HG02623 (cell line): ENCODE measurements around the gene CCDC27.
"Not testable (repeated sequence)": the region's sequence is repeated elsewhere in the genome, so short reads cannot be mapped to it uniquely, and the experiment has no call there.

Source experiments
- ATAC-seq: cut with Tn5 transposase; IDR thresholded peaks from one replicate; pipeline ENCODE4 v1.9.1; 2021; ENCODE audit warnings: moderate library complexity; ENCODE audit not compliant: unreplicated experiment

Gene CCDC27

DNA sequence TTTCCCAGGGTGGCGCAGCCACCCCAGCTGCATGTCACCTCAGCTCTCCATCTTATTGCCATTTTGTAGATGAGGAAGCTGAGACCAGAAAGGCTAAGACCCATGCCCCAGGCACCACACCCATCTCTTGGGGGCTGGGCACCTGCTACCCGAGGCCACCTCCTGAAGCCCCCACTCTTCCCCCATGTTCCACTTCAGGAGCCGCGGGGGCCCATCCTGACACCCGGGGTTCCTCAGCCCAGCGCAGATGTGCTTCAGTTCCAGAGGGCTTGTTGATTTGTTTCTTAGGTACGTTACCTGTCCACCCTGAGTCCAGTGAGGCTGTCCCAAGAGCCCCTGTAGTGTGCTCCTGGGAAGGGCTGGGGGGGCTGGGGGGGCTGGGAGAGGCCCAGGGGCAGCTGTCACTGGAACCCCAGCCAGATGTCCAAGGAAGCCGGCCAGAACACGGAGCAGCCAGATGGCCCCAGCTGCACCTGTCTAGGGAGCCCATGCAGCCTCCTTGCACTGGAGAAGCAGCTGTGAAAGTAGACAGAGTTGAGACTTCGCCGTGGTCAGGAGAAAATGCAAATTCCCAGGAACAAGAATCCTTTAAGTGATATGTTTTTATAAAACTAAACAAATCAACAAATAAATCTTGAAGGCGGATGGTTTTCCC lies 17.1 kb upstream of the CCDC27 start:
- ATAC-seq = no peak

DNA sequence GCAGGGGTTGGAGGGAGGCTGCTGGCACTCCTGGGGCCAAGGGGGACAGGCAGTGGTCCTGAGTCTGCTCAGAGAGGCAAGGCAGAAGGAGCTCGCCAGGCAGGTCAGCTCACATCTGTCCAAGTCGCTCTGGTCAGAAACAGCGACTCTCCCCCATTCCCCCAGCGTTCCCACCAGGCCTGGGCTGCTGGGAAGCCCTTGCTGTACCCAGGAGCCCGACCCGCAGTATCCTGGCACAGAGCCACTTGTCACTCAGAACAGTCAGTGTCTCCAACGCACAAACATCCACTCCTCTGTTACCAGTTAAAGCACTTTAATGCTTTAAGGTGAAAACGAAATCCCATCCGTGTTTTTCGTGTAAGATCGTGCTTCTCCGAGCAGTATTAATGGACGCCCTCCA lies 16.6 kb upstream of the CCDC27 start:
- ATAC-seq = no peak

DNA sequence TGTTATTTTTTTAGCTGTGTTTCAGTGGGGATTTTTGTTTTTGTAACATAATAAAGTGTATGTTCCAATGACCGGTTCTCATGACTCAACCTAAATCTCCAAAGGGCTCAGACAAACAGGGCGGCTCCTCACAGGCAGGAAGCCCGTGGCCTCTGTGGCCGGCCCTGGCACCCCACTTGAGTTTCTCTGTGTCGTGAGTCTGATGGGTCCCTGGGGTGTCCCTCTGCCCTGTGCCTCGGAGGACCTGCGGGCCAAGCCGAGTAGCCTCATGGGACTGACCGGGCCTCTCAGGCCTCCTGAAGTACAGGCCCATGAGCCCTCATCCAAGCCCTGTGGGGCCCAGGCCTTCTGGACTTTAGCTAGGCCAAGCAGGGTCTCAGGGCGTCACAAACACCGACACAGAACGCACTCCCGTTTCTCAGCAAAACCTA lies 16.1 kb upstream of the CCDC27 start:
- ATAC-seq = no peak

DNA sequence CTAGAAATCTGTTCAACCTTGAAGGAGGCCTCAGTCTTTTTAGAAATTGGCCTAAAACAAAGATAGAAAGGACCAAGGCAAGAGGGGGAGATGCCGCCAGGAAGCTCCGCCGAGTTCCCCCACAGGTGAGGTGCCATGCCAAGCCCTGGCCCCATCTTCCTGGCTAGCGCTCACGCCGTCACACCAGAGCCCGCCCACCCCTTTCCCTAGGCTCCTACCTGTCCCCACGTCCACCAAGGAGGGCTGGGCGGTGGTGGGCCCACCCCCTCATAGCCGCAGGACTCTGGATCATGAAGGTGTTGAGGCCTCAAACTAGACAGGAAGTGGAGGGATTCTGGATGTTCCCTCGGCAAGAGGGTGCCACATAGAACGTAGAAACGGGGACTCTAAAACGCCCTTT lies 15.5 kb upstream of the CCDC27 start:
- no peak for ATAC-seq

DNA sequence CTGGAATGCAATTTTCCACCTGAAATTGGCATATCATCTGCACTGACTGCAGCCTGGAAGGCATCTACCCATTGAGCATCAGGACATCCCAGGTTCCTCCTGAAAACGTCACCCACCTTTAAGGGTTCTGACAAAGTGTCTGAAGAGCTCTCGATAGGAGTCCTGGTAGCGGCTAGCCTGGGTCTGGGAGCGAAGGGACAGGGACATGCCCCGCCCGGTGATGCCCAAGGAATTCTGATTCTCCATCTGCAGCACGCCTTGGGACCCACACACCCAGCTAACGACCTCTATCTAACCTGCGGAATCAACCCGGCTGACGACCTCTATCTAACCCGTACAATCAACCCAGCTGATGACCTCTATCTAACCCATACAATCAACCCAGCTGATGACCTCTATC lies 13.3 kb upstream of the CCDC27 start:
- no peak for ATAC-seq

DNA sequence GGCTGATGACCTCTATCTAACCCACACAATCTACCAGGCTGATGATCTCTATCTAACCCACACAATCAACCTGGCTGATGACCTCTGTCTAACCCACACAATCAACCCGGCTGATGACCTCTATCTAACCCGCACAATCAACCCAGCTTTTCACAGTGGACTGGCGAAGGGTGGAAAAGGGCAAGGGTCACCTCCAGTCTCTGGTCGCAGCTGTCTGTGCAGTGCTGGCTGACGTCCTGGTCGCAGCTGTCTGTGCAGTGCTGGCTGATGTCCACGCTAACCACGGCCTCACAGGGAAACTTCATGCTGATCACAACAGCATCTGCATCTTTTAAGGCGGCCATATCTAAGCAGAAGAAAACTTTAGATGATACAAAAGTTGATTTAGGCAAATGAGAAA lies 12.2 kb upstream of the CCDC27 start:
- no peak for ATAC-seq

GRCh38 chr1:3740752-3741151 lies 11.5 kb upstream of the CCDC27 start:
- no peak for ATAC-seq

DNA sequence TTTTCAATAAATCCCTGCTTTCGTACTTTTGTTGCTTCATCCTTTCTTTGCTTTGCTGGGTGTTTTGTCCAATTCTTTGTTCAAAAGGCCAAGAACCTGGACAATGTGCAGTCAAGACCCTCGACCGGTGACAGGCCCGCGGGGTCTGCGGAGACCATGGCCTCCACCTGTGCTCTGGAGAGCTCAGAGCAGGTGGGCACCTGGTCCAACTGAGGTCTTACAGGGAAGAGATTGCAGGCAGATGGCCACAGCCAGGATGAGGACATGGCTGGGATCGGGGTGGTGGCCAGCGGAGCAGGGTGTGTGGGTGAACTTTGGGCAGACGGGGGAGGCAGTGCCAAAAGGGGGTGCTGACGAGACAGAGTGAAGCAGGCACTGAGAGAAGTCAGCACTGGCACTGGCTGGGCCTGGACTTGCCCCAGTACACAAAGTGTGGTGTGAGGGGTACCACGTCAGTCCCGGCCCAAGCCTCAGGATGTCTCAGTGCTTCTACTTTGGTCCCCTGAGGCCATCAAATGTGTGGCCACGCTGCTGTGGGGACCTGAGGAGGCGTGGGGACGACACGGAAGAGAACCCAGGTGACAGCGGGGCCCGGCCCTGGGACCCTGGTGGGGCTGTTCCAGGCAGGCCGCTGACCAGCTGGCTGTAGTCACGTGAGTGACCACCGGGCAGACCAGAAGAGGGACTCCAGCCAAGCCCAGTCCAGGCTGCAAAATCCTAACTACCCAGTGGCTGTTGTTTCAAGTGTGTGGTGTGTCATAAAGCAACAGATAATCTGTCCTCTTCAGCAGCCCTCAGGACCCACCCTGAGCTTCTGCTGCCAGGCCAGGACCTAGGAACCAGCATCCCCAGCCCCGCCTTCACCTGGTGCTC lies 10.4 kb upstream of the CCDC27 start:
- ATAC-seq = no peak

DNA sequence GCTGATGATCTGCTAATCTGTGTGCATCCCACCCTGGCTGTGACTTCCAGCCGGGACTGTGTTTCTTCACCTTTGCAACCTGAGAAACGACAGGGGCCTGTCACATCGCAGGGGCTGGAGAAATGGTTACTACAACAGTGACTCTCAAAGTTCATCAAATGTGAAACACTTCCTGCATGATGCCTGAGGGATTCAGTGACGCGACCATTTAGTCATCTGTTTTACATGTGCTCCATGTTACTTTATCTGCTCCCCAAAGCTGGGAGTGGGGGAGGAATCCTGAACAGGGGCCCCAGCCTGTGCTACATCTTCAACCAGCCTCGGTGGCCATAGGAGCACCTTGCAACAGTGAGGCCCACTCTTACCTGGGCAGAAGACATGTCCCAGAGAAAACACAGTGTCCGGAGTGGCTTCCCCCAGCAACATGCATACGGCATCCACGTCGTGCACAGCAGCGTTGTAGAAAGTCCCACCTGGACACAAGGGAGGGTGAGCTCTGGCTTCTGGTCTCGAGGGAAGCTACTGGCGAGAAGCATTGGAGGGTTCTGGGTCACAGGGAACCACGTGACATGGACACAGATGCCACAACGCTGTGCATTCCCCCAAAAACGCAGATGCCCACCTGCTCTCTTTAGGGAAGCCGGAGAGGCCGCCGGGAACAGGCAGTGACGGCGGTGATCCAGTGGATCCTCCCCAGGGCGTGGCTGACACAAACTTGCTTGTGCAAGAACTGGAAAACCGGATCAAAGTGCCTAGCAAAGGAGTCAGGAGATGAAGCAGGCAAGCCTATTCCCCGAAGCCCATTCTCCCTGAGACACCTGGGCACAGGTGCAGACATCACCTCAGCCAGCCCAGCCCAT lies 9.6 kb upstream of the CCDC27 start:
- no peak for ATAC-seq

DNA sequence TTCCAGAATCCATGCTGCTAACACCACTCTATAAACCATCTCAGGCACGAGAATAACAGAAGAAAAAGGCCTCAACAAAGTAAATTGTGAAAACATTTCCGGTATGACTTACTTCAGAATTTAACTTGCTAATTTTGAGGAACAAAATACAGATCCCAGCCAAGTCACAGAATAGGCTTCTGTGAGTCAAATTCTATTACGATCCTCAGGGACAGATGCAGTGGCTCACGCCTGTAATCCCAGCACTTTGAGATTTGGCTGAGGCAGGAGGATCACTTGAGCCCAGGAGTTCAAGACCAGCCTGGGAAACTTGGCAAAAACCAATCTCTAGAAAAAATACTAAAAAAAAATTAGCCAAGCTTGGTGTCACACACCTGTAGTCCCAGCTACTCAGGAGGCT lies 8.8 kb upstream of the CCDC27 start:
- no peak for ATAC-seq

DNA sequence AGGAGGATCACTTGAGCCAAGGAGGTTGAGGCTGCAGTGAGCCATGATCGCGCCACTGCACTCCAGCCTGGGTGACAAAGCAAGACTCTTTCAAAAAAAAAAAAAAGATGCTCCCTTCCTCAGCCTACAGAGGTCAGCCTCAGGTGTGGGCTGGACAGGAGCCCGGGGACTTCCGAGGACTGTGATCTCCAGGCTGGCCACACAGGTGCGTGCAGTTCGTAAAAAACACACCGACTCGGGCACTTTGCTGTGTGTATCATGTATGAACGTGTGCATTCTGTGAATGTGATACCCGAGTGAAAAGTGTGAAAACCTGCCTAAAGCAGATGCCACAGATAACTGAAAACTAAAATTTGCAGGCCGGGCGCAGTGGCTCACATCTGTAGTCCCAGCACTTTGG lies 8.4 kb upstream of the CCDC27 start:
- no peak for ATAC-seq

DNA sequence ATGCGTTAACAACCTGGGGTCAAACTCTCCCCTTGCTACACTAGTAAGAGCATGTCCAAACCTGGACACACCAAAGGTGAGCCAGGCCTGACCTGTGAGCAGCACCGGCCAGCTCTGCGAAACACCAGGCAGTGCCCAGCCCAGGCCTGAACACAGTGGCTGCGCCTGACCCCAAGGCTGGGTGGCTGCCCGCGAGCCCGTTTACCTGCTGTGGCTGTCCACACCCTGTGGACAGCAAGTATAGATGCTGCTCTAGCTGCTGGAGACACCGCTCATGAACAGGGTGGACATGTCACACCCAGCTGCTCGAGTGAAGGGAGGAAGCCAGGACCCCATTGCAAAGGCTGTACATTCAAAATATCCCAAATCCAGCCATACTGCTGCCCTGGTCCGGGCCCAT lies 7.6 kb upstream of the CCDC27 start:
- no peak for ATAC-seq

DNA sequence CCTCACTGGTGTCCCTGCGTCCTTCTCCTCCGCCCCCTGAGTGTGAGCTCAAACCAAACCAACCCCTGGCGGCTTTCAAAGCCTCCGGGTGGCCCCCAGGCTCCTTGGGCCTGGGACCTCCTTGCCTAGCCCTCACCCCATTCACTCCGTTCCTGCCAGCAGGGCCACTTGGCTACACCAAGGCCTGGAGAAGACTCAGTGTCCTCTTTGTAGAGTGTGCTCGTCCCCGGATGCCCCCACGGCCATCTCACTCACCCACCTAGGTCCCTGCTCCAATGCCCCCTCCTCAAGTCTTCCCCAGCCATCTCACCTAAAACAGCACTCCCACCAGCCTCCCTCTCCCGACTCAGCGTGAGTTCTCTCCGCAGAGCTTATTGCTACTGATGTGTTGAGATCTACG lies 7.2 kb upstream of the CCDC27 start:
- ATAC-seq = no peak

GRCh38 chr1:3745590-3746381 lies 6.5 kb upstream of the CCDC27 start:
- no peak for ATAC-seq

- ATAC-seq = no peak
Measured at GRCh38 chr1:3746389-3746829, 5.8 kb upstream of the CCDC27 start.

DNA sequence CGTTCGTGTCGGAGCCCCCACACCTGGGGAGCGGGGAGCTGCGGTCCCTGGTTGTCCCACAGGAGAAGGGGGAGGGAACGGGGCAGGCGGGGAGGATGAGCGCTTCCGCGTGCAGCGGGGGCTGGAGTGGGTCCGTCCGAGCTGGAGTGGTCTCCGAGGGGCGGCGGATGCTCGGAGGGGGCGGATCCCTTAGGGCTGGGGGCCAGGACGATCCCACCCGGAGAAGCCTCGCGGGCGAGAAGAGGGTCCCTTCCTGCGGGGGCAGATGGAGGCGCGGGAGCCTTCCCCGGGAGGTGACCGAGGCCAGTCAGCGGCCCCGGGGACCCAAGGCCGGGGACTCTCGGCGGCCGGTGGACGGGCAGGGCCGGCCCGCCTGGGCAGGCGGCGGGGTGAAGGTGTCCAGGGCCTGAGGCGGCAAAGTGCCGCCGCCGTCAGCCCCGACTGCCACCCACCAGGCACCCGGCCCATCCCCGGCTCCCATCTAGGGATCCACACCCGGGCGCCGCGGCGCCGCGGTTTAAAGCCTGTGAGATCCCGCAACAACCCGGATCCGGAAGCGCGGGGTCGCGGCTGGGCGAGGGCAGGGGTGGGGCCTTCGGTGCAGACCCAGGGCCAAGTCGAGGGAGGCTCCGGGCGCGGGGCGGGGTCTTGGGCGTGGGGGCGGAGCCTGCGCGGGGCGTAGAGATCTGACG lies 5.3 kb upstream of the CCDC27 start:
- peak; percentile 86 for ATAC-seq

GRCh38 chr1:3747522-3747848 lies 4.8 kb upstream of the CCDC27 start:
- ATAC-seq = no peak

DNA sequence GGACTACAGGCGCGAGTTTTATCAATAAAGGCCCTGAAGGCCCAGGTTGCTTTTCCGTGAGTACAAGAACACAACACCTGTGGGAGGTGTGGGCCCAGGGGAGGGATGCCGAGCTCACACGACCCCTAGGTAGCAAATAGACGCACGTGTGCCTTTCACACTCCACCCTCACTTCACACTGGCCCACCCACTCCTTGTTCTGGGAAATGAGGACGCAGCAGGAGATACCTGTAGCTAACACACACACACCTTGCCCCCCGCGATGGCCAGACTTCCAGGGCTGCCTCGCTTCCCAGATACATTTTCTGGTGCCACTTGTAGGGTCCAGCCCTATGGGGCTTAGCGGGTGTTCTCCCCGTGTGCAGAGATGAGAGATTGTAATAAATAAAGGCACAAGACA lies 4.3 kb upstream of the CCDC27 start:
- ATAC-seq = no peak

- ATAC-seq = not testable (repeated sequence)
Measured at GRCh38 chr1:3748316-3748900, 3.8 kb upstream of the CCDC27 start.

DNA sequence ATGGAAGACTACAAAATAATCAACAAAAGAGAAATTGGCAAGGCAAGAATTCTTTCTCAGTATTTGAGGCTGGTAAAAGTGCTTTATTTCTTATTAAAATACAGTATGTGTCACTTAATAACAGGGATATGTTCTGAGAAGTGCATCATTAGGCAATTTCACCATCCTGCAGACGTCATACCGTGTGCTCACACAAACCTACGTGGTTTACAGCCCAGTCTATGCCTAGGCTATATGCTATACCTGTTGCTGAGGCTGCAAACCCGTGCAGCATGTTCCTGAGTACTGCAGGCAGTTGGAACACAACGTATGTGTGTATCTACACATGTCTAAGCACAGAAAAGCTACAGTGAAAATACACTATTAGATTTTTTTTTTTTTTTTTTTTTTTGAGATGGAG lies 2.7 kb upstream of the CCDC27 start:
- ATAC-seq = no peak
